NCI-H345 treated with DMSO at 0.1 percent for 48 hours (cell line): ENCODE results near the gene EPN2.

Experiments
- DNase-seq: peaks from one replicate; lab custom pipeline; 2025; ENCODE audit not compliant: unreplicated experiment; lab: John Stamatoyannopoulos, UW

The EPN2 gene

GRCh38 chr17:19291646-19292376, 54.6 kb downstream of the EPN2 start:
- no peak for DNase-seq

GRCh38 chr17:19292377-19292711, 55.2 kb downstream of the EPN2 start:
- DNase-seq, result no peak

- DNase-seq, result no peak
Measured at GRCh38 chr17:19294443-19294842, 57.3 kb downstream of the EPN2 start.

- DNase-seq, result no peak
Measured at GRCh38 chr17:19295473-19296135, 58.4 kb downstream of the EPN2 start.

- no peak for DNase-seq
Measured at GRCh38 chr17:19296786-19297778, 59.9 kb downstream of the EPN2 start.

GRCh38 chr17:19298569-19299213, 61.5 kb downstream of the EPN2 start:
- DNase-seq, result no peak

- DNase-seq, result no peak
Measured at GRCh38 chr17:19299214-19299747, 62.1 kb downstream of the EPN2 start.

GRCh38 chr17:19299866-19300265, 62.7 kb downstream of the EPN2 start:
- DNase-seq, result no peak

- no peak for DNase-seq
Measured at GRCh38 chr17:19301274-19301951, 64.2 kb downstream of the EPN2 start.

GRCh38 chr17:19301973-19302372, 64.8 kb downstream of the EPN2 start:
- no peak for DNase-seq

- DNase-seq, result no peak
Measured at GRCh38 chr17:19302791-19303331, 65.7 kb downstream of the EPN2 start.

- DNase-seq, result no peak
Measured at GRCh38 chr17:19303367-19303776, 66.2 kb downstream of the EPN2 start.

- DNase-seq, result no peak
Measured at GRCh38 chr17:19304209-19304608, 67.0 kb downstream of the EPN2 start.

- no peak for DNase-seq
Measured at GRCh38 chr17:19304751-19305150, 67.6 kb downstream of the EPN2 start.

GRCh38 chr17:19305256-19305655, 68.1 kb downstream of the EPN2 start:
- DNase-seq, result no peak

- DNase-seq, result no peak
Measured at GRCh38 chr17:19305761-19306159, 68.6 kb downstream of the EPN2 start.

- no peak for DNase-seq
Measured at GRCh38 chr17:19306160-19307111, 69.3 kb downstream of the EPN2 start.

GRCh38 chr17:19307521-19307920, 70.4 kb downstream of the EPN2 start:
- DNase-seq, result no peak

- no peak for DNase-seq
Measured at GRCh38 chr17:19308398-19308797, 71.2 kb downstream of the EPN2 start.
